ENCODE measurements around the gene SCRN1. TPM values are rescaled to one million over a fixed set of nuclear protein-coding genes. Genes with fewer than 3 reads are reported as not detected.

SCRN1 gene
- total and polyA plus RNA-seq, 2 of the 13 experiments (the other 11 are each of a cell fraction or from before 2014, with no cell fraction given), result 43.2 to 49.8 TPM

GRCh38 chr7:29987811-29988317 is 1.7 kb downstream of the SCRN1 start (continued):
- no peak for TF ChIP-seq ZNF326 (CRISPR knock-in tag; IDR thresholded peaks at IDR 0.05; ENCODE audit: borderline replicate concordance)
- peak; percentile 21; the same call in 1 of the 2 replicates for TF ChIP-seq ATF2 (CRISPR knock-in tag; IDR thresholded peaks at IDR 0.05)
- TF ChIP-seq ZNF496 (CRISPR knock-in tag; IDR thresholded peaks at IDR 0.05; ENCODE audit: insufficient replicate concordance), result no peak
- no peak for TF ChIP-seq HBP1 (CRISPR knock-in tag; IDR thresholded peaks at IDR 0.05; ENCODE audit: low read depth)
- TF ChIP-seq ZNF33B (CRISPR knock-in tag; IDR thresholded peaks at IDR 0.05), result no peak
- 0 out of 2 replicates have a peak, but pooled peaks have one; percentile 10 for TF ChIP-seq SPEN (CRISPR knock-in tag; IDR thresholded peaks at IDR 0.05; ENCODE audit: low read depth)
- TF ChIP-seq GPN1 (CRISPR knock-in tag; IDR thresholded peaks at IDR 0.05; ENCODE audit: borderline replicate concordance), result no peak
- TF ChIP-seq, protein P1, sequence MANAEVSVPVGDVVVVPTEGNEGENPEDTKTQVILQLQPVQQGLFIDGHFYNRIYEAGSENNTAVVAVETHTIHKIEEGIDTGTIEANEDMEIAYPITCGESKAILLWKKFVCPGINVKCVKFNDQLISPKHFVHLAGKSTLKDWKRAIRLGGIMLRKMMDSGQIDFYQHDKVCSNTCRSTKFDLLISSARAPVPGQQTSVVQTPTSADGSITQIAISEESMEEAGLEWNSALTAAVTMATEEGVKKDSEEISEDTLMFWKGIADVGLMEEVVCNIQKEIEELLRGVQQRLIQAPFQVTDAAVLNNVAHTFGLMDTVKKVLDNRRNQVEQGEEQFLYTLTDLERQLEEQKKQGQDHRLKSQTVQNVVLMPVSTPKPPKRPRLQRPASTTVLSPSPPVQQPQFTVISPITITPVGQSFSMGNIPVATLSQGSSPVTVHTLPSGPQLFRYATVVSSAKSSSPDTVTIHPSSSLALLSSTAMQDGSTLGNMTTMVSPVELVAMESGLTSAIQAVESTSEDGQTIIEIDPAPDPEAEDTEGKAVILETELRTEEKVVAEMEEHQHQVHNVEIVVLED (CRISPR knock-in tag; IDR thresholded peaks at IDR 0.05; ENCODE audit: borderline replicate concordance), result no peak
- TF ChIP-seq ARNTL (CRISPR knock-in tag; IDR thresholded peaks at IDR 0.05), result 0 out of 2 replicates have a peak, but pooled peaks have one; percentile 13
- TF ChIP-seq, protein P2, sequence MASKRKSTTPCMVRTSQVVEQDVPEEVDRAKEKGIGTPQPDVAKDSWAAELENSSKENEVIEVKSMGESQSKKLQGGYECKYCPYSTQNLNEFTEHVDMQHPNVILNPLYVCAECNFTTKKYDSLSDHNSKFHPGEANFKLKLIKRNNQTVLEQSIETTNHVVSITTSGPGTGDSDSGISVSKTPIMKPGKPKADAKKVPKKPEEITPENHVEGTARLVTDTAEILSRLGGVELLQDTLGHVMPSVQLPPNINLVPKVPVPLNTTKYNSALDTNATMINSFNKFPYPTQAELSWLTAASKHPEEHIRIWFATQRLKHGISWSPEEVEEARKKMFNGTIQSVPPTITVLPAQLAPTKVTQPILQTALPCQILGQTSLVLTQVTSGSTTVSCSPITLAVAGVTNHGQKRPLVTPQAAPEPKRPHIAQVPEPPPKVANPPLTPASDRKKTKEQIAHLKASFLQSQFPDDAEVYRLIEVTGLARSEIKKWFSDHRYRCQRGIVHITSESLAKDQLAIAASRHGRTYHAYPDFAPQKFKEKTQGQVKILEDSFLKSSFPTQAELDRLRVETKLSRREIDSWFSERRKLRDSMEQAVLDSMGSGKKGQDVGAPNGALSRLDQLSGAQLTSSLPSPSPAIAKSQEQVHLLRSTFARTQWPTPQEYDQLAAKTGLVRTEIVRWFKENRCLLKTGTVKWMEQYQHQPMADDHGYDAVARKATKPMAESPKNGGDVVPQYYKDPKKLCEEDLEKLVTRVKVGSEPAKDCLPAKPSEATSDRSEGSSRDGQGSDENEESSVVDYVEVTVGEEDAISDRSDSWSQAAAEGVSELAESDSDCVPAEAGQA (IDR thresholded peaks at IDR 0.05; ENCODE audit: low read depth), result no peak
- TF ChIP-seq, protein P2 (CRISPR knock-in tag; IDR thresholded peaks at IDR 0.05; ENCODE audit: borderline replicate concordance), result no peak
- TF ChIP-seq ZNF282 (IDR thresholded peaks at IDR 0.05; ENCODE audit: partially characterized antibody), result no peak
- TF ChIP-seq ZEB1 (IDR thresholded peaks at IDR 0.05; ENCODE audit: insufficient replicate concordance, low read depth), result no peak
- no peak for TF ChIP-seq RBM22 (optimal IDR thresholded peaks at IDR 0.05; ENCODE audit: low read length)
- no peak for TF ChIP-seq FOXP1 (IDR thresholded peaks at IDR 0.05)
- no peak for TF ChIP-seq FOXP1 (CRISPR knock-in tag; IDR thresholded peaks at IDR 0.05)
- no peak for TF ChIP-seq ZNF772 (CRISPR knock-in tag; IDR thresholded peaks at IDR 0.05)
- TF ChIP-seq ZNF770 (CRISPR knock-in tag; IDR thresholded peaks at IDR 0.05), result no peak

All from HepG2 (cell line).